Measurements from ENCODE around the gene ZSWIM5.
"Not testable (repeated sequence)": the region's sequence is repeated elsewhere in the genome, so short reads cannot be mapped to it uniquely, and the experiment has no call there.

The ZSWIM5 gene

DNA sequence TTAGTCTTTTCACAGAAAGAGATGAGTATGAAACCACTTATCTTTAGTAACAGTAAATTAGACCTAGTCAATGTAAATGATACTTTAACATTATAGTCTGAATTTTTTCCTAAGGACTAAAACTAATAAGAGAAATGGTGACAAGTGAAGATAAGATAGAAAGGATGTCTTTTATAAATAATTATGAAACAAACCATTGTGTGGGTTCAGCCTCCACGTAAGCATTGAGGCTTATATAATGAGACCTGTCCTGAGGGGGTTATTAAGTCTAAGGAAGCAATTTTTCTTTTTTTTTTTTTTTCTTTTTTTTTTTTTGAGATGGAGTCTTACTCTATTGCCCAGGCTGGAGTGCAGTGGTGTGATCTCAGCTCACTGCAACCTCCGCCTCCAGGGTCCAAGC is 138.6 kb downstream of the ZSWIM5 start:
- Histone ChIP-seq H3K9me3 (ENCODE audit: control insufficient read depth, low read length) (no peaks in the 10 kb centered on the region), H3K36me3 (ENCODE audit: control insufficient read depth, insufficient read depth, low read length) (no peaks in the 10 kb centered on the region), H3K4me1 (ENCODE audit: control insufficient read depth, insufficient read depth, low read length) (no peaks in the 10 kb centered on the region), H3K27ac (ENCODE audit: insufficient read depth, low read depth, low read length, poor library complexity, severe bottlenecking) (no peak overlapping the region), H3K27me3 (ENCODE audit: control insufficient read depth, insufficient read depth, low read length, poor library complexity, severe bottlenecking) (no peaks in the 10 kb centered on the region), H3K4me3 (ENCODE audit: insufficient read depth, low read depth, low read length) (no peak overlapping the region)
- WGBS, 2 experiments = 89 to 100% methylated on average over 1 to 2 of the region's 2 CpGs

GRCh38 chr1:45065083-45065482 is 141.3 kb downstream of the ZSWIM5 start:
- H3K27ac ChIP-seq (ENCODE audit: insufficient read depth, low read depth, low read length, poor library complexity, severe bottlenecking) = no peak overlapping the region
- H3K27me3 ChIP-seq (ENCODE audit: control insufficient read depth, insufficient read depth, low read length, poor library complexity, severe bottlenecking) = no peaks in the 10 kb centered on the region
- WGBS, 2 experiments = 92 to 100% methylated on average over 2 of the region's 2 CpGs
- H3K4me3 ChIP-seq (ENCODE audit: insufficient read depth, low read depth, low read length) = no peak overlapping the region
- no peaks in the 10 kb centered on the region for H3K9me3 ChIP-seq (ENCODE audit: control insufficient read depth, low read length)
- H3K36me3 ChIP-seq (ENCODE audit: control insufficient read depth, insufficient read depth, low read length) = no peaks in the 10 kb centered on the region
- no peaks in the 10 kb centered on the region for H3K4me1 ChIP-seq (ENCODE audit: control insufficient read depth, insufficient read depth, low read length)

DNA sequence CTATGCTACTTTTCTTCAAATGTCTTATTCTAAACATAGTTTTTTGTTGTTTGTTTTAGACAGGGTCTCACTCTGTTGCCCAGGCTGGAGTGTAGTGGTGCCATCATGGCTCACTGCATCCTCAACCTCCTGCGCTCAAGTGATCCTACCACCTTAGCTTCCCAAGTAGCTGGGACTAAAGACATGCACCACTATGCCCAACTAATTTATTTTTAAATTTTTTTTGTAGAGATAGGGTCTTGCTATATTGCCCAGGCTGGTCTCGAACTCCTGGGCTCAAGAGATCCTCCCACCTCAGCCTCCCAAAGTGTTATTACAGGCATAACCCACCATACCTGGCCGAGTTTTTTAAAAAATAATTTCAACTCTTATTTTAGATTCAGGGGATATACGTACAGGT is 143.9 kb downstream of the ZSWIM5 start:
- not testable (repeated sequence) for H3K27me3 ChIP-seq (ENCODE audit: control insufficient read depth, insufficient read depth, low read length, poor library complexity, severe bottlenecking); H3K4me1 ChIP-seq (ENCODE audit: control insufficient read depth, insufficient read depth, low read length); H3K9me3 ChIP-seq (ENCODE audit: control insufficient read depth, low read length); H3K4me3 ChIP-seq (ENCODE audit: insufficient read depth, low read depth, low read length); H3K36me3 ChIP-seq (ENCODE audit: control insufficient read depth, insufficient read depth, low read length); H3K27ac ChIP-seq (ENCODE audit: insufficient read depth, low read depth, low read length, poor library complexity, severe bottlenecking)
- 90 to 93% methylated on average over 2 to 4 of the region's 4 CpGs for WGBS, 2 experiments

GRCh38 chr1:45059829-45060228 is 146.6 kb downstream of the ZSWIM5 start:
- Histone ChIP-seq H3K27me3 (ENCODE audit: control insufficient read depth, insufficient read depth, low read length, poor library complexity, severe bottlenecking) (no peaks in the 10 kb centered on the region), H3K4me1 (ENCODE audit: control insufficient read depth, insufficient read depth, low read length) (no peaks in the 10 kb centered on the region), H3K36me3 (ENCODE audit: control insufficient read depth, insufficient read depth, low read length) (no peaks in the 10 kb centered on the region), H3K9me3 (ENCODE audit: control insufficient read depth, low read length) (no peaks in the 10 kb centered on the region), H3K27ac (ENCODE audit: insufficient read depth, low read depth, low read length, poor library complexity, severe bottlenecking) (no peak overlapping the region), H3K4me3 (ENCODE audit: insufficient read depth, low read depth, low read length) (no peak overlapping the region)
- 93 to 95% methylated on average over 2 of the region's 2 CpGs for WGBS, 2 experiments

DNA sequence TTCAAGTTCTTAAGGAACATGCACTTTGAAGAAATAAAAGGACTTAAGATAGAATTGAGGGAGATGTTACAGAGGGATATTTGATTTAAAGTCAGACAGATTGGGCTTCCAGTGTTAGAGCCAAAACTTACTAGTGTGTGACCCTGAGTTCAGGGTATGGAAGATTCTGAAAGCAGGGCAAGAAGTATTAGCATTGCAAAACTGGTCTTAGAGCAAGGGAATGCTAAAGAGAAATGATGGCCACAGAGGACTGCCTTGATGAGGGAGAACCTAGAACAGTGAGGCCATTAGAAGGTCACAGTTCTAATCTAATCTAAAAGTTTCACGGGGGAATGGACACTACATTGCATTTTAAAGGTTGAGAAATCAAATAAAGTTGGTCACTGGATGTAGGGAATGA is 148.9 kb downstream of the ZSWIM5 start:
- WGBS, 2 experiments = 90 to 94% methylated on average over 1 of the region's 1 CpG

DNA sequence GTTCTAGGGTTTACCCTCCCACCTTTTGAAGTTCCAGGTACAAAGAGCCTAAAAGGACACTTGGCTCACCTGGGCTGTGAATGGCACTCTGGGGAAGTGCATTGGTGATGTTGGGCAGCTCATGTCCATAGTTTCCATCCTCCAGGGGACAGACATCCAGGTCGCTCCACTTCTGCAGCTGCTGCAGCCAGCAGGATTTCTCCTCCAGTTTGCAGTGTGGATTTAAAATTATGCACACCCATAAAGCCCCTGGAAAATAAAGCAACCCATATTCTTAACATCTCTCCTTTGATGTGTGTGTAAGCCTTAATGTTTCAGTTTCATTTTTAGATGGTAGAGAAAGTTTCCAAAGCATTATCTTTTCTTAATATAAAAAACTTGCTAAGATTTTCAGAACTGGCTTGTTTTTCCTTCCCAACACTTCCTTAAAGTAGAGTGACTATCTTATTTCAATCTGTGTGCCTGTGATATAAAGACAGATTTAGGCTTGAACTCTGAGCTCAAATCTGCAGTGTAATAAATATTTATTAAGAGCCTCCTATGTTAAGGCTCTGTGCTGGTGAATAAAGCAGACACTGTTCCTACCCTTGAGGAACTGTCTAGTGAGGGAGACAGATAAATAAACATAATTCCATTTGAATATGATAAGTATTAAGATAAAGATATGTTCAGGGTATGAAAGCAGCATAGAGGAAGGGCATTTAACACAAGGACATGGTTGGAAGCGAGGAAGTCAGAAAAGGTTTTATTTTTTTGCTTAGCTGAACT is 155.2 kb downstream of the ZSWIM5 start:
- no peak overlapping the region for H3K27ac ChIP-seq (ENCODE audit: insufficient read depth, low read depth, low read length, poor library complexity, severe bottlenecking)
- no peaks in the 10 kb centered on the region for H3K4me1 ChIP-seq (ENCODE audit: control insufficient read depth, insufficient read depth, low read length)
- H3K4me3 ChIP-seq (ENCODE audit: insufficient read depth, low read depth, low read length) = no peak overlapping the region
- no peaks in the 10 kb centered on the region for H3K27me3 ChIP-seq (ENCODE audit: control insufficient read depth, insufficient read depth, low read length, poor library complexity, severe bottlenecking)
- H3K9me3 ChIP-seq (ENCODE audit: control insufficient read depth, low read length) = no peaks in the 10 kb centered on the region
- 93 to 98% methylated on average over 2 of the region's 2 CpGs for WGBS, 2 experiments
- H3K36me3 ChIP-seq (ENCODE audit: control insufficient read depth, insufficient read depth, low read length) = no peaks in the 10 kb centered on the region

More for the DNA sequence above, 148.9 kb downstream of the ZSWIM5 start:
- Histone ChIP-seq H3K9me3 (ENCODE audit: control insufficient read depth, low read length) (no peaks in the 10 kb centered on the region), H3K27me3 (ENCODE audit: control insufficient read depth, insufficient read depth, low read length, poor library complexity, severe bottlenecking) (no peaks in the 10 kb centered on the region), H3K36me3 (ENCODE audit: control insufficient read depth, insufficient read depth, low read length) (no peaks in the 10 kb centered on the region), H3K4me1 (ENCODE audit: control insufficient read depth, insufficient read depth, low read length) (no peaks in the 10 kb centered on the region), H3K27ac (ENCODE audit: insufficient read depth, low read depth, low read length, poor library complexity, severe bottlenecking) (no peak overlapping the region), H3K4me3 (ENCODE audit: insufficient read depth, low read depth, low read length) (no peak overlapping the region)

GRCh38 chr1:45047032-45047431 is 159.4 kb downstream of the ZSWIM5 start:
- WGBS, 2 experiments = 97 to 98% methylated on average over 5 of the region's 5 CpGs
- Histone ChIP-seq H3K4me3 (ENCODE audit: insufficient read depth, low read depth, low read length) (no peak overlapping the region), H3K36me3 (ENCODE audit: control insufficient read depth, insufficient read depth, low read length) (no peaks in the 10 kb centered on the region), H3K27ac (ENCODE audit: insufficient read depth, low read depth, low read length, poor library complexity, severe bottlenecking) (no peak overlapping the region), H3K9me3 (ENCODE audit: control insufficient read depth, low read length) (no peaks in the 10 kb centered on the region), H3K4me1 (ENCODE audit: control insufficient read depth, insufficient read depth, low read length) (no peaks in the 10 kb centered on the region), H3K27me3 (ENCODE audit: control insufficient read depth, insufficient read depth, low read length, poor library complexity, severe bottlenecking) (no peaks in the 10 kb centered on the region)

DNA sequence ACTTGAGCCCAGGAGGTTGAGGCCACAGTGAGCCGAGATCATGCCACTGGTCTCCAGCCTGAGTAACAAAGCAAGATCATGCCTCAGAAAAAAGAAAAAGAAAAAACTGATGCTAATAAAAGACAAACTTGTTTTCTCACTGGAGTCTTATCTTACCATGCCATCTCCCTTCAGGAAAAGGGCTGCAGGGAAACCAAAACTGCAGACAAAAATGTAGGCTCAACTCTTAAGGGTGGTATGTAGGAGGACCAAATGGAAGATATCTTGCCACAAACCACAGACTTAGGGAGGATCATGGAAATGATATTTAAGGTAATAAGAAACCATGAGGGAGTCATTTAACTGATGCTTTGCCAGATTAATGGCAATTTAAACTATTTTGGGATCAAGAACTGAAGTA is 161.5 kb downstream of the ZSWIM5 start:
- 85 to 95% methylated on average over 1 of the region's 1 CpG for WGBS, 2 experiments
- H3K27ac ChIP-seq (ENCODE audit: insufficient read depth, low read depth, low read length, poor library complexity, severe bottlenecking) = no peak overlapping the region
- H3K4me3 ChIP-seq (ENCODE audit: insufficient read depth, low read depth, low read length) = no peak overlapping the region
- no peaks in the 10 kb centered on the region for H3K36me3 ChIP-seq (ENCODE audit: control insufficient read depth, insufficient read depth, low read length)
- no peaks in the 10 kb centered on the region for H3K9me3 ChIP-seq (ENCODE audit: control insufficient read depth, low read length)
- no peaks in the 10 kb centered on the region for H3K4me1 ChIP-seq (ENCODE audit: control insufficient read depth, insufficient read depth, low read length)
- no peaks in the 10 kb centered on the region for H3K27me3 ChIP-seq (ENCODE audit: control insufficient read depth, insufficient read depth, low read length, poor library complexity, severe bottlenecking)

- WGBS, 2 experiments = 88 to 89% methylated on average over 5 of the region's 5 CpGs
- H3K27ac ChIP-seq (ENCODE audit: insufficient read depth, low read depth, low read length, poor library complexity, severe bottlenecking) = no peak overlapping the region
- no peaks in the 10 kb centered on the region for H3K9me3 ChIP-seq (ENCODE audit: control insufficient read depth, low read length)
- H3K4me1 ChIP-seq (ENCODE audit: control insufficient read depth, insufficient read depth, low read length) = no peaks in the 10 kb centered on the region
- H3K4me3 ChIP-seq (ENCODE audit: insufficient read depth, low read depth, low read length) = no peak overlapping the region
- no peaks in the 10 kb centered on the region for H3K36me3 ChIP-seq (ENCODE audit: control insufficient read depth, insufficient read depth, low read length)
- no peaks in the 10 kb centered on the region for H3K27me3 ChIP-seq (ENCODE audit: control insufficient read depth, insufficient read depth, low read length, poor library complexity, severe bottlenecking)
Observed at GRCh38 chr1:45043094-45043493, 163.3 kb downstream of the ZSWIM5 start.

- Histone ChIP-seq H3K27me3 (ENCODE audit: control insufficient read depth, insufficient read depth, low read length, poor library complexity, severe bottlenecking) (no peaks in the 10 kb centered on the region), H3K4me3 (ENCODE audit: insufficient read depth, low read depth, low read length) (no peak overlapping the region), H3K4me1 (ENCODE audit: control insufficient read depth, insufficient read depth, low read length) (no peaks in the 10 kb centered on the region), H3K9me3 (ENCODE audit: control insufficient read depth, low read length) (no peaks in the 10 kb centered on the region), H3K36me3 (ENCODE audit: control insufficient read depth, insufficient read depth, low read length) (no peaks in the 10 kb centered on the region), H3K27ac (ENCODE audit: insufficient read depth, low read depth, low read length, poor library complexity, severe bottlenecking) (no peak overlapping the region)
- whole genome bisulfite sequencing, 2 experiments = 94 to 96% methylated on average over 5 of the region's 5 CpGs
Observed at GRCh38 chr1:45040297-45040696, 166.1 kb downstream of the ZSWIM5 start.

Data from ectodermal cell (in vitro differentiated cells).